GM12891 (cell line): Measurements from ENCODE around the gene FBXL15.

Experiments
- POLR2A ChIP-seq: IDR thresholded peaks from 2 replicates; pipeline ENCODE4 v1.6.1; 2011; ENCODE audit warnings: low read depth, low read length, control low read depth
- POLR2AphosphoS5 ChIP-seq: IDR thresholded peaks from 2 replicates; pipeline ENCODE4 v1.6.1; 2011; ENCODE audit warnings: low read depth, low read length, control low read depth
- SPI1 ChIP-seq: IDR thresholded peaks from 2 replicates; pipeline ENCODE4 v1.6.1; 2011; ENCODE audit warnings: low read depth, low read length, control low read depth

GRCh38 chr10:102408728-102409603 is 11.7 kb upstream of the FBXL15 start:
- TF ChIP-seq POLR2A (no peak), POLR2AphosphoS5 (no peak), SPI1 (no peak)
